HG02840 (cell line): ENCODE measurements around the gene GRM1.
"Not testable (repeated sequence)": the region's sequence is repeated elsewhere in the genome, so short reads cannot be mapped to it uniquely, and the experiment has no call there.

ENCODE experiments used
- ATAC-seq: cut with Tn5 transposase; IDR thresholded peaks from one replicate; pipeline ENCODE4 v1.9.1; 2021; ENCODE audit warnings: mild to moderate bottlenecking, moderate library complexity, moderate number of reproducible peaks; ENCODE audit not compliant: unreplicated experiment, low FRiP score

The GRM1 gene

GRCh38 chr6:146265056-146265455 is 236.2 kb downstream of the GRM1 start:
- ATAC-seq: no peak

DNA sequence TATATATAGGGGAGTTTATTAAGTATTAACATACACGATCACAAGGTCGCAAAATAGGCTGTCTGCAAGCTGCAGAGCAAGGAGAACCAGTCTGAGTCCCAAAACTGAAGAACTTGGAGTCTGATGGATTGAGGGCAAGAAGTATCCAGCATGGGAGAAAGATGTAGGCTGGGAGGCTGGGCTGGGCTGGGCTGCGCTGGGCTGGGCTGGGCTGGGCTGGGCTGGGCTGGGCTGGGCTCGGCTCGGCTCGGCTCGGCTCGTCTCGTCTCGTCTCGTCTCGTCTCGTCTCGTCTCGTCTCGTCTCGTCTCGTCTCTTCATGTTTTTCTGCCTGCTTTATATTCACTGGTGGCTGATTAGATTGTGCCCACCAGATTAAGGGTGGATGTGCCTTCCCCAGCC is 238.6 kb downstream of the GRM1 start:
- ATAC-seq: no peak

DNA sequence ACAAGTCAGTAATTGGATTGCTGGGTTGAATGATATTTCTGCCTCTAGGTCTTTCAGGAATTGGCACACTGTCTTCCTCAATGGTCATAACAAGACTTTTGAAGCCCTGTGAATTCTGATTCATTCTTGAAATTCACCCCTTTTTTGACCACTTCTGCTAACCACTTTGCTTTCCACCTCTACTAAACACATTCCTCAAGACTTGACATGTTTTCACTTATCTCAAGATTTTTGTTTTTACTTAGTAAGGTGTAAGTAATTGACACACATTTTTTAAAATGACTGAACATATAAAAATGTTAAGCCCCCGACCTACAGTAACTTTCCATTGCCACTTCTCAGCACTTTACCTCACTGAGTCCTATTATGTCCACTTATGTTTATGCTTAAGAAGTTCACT is 239.1 kb downstream of the GRM1 start:
- ATAC-seq: no peak

GRCh38 chr6:146269482-146269881 is 240.6 kb downstream of the GRM1 start:
- ATAC-seq: no peak

DNA sequence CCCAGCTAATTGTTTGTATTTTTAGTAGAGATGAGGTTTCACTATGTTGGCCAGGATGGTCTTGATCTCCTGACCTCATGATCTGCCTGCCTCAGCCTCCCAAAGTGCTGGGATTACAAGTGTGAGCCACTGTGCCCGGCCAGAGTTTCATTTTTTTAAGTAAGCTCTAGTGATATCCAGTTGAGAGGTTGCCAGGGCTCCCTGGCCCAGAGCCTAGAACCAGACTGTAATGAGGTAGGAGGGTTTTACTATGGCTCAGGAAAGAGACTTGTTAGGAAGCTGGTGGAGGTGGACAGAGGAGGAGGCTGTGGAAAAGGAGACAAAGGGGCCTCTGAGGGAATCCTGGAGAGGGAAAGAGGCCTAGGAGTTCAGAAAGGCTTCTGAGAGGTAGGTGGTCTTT is 242.3 kb downstream of the GRM1 start:
- not testable (repeated sequence) for ATAC-seq

- no peak for ATAC-seq
Measured at GRCh38 chr6:146273490-146273889, 244.6 kb downstream of the GRM1 start.

GRCh38 chr6:146277142-146277541 is 248.3 kb downstream of the GRM1 start:
- ATAC-seq: no peak

DNA sequence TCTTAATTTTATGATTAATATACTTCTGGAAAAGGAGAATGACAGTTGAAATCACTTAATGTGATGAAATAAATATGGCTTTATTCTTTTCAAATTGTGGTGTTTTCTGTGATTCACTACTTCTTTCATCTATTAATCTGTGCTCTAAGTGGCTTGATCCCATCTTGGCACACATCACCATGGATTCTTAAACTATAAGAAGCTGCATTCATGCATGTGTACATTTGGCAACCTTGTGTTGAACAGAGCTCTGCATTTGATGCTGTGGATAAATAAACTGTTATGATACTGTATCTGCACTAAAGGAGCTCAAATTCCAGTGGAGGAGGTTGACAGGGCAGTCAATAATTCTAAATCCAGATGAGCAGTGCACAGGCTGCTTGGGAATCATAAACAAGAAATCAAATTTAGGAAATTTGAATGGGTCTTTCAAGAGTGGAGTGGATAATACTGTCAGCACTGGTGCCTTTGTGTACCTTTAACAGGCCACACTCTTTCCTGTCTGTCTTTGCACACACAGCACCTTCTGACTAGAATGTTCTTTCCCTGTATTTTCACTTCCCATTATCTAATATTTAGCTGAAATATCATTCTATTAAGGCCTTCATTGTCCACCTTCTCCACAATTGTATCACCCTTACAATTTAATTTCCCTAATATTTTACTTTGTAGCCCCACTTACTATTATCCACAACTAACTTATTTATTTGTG is 252.9 kb downstream of the GRM1 start:
- ATAC-seq: no peak

DNA sequence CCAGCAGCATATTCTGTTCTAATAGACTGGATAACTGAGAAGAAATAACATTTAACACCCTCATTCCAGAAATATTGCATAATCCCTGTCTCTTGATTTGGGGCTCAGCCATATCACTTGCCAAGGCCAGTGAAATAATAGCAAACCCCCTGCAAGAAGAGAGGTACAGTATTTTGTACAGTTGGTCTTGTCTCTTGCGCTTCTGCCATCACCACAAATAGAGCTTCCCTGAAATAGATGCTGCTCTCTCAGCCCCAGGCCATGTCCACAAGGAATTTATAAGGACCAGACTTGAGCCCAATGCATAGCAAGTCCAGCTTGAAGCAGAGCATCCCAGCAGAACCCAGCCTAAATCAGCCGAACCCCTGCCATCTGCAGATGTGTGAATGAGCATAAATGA is 254.0 kb downstream of the GRM1 start:
- ATAC-seq: no peak

- no peak for ATAC-seq
Measured at GRCh38 chr6:146284311-146284710, 255.4 kb downstream of the GRM1 start.

DNA sequence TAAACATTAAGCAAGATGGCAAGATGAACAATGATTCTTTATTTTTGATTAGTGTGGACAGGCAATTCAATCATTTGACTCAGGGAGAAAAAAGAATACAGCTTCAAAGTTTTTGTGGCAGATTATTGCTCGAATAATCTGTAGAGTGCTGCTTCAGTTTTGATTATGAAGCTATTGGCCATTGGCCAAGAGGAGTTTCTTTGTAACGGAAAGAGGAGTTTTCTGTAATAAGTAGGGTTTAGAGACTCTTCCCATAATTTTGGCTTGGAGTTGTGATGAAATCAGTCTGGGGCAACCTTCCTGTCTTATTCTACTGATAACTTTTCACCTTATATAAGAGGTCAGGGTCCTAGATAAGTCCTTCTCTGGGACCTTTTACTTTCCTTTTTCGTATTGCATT is 258.1 kb downstream of the GRM1 start:
- no peak for ATAC-seq

DNA sequence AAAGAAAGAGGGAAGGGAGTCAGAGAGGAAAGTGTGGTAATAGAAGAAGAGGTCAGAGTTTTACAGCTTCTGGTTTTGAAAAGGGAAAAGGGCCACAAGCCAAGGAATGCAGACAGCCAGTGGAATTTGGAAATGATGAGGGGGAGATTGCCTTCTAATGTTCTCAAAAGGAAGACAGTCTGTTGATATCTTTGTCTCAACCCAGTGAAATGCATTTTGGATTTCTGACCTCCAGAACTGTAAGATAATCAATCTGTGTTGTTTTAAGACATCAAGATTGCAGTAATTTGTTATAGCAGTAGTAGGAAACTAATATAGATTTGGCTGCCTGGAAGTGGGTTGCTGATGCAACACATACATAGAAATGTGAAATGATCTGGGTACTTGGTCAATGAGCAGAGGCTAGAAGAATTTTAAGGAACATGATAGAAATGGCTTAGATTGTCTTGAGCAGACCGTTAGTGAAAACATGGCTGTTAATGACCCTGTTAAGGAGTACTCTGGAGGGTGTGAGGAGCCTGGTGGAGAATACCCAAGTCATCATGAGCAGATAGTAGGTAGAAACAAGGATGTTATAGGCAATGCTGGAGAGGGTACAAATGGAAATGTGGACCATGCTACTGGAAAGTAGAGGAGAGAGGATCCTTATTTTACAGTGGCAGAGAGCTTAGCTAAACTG is 259.0 kb downstream of the GRM1 start:
- no peak for ATAC-seq

DNA sequence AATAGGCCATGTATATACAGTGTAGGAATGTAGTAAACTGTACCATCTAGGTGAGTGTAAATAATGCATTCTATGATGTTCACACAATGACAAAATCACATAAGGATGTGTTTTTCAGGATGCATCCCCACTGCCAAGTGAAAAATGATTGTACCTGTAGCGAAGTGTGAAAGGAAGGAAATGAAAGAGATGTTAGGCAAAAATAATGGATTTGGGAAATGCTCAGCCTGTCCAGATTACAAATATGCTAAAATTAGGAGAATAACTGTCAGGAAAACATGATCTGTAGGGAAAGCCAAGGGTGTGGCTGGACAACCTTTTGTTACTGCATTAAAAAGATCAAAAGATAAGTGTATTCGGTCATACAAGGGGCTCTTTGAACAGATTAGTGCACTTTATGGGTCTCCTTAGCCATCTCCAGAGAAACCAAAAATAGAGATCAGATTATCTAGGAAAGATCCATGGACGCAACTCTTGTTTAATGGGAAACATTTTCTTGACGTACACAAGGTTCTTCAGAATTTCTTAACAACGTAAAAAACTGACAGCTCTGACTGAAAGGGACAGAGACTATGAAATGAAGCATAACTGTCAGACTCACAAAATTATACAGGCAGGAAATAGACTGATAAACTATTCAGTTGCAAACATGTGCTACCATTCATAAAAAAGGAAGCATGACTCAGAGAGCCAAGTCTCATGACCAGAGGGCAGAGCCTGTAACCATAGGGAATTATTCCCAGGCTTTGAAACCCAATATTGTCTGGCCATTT is 261.1 kb downstream of the GRM1 start:
- no peak for ATAC-seq

GRCh38 chr6:146290589-146290901 is 261.7 kb downstream of the GRM1 start:
- no peak for ATAC-seq

DNA sequence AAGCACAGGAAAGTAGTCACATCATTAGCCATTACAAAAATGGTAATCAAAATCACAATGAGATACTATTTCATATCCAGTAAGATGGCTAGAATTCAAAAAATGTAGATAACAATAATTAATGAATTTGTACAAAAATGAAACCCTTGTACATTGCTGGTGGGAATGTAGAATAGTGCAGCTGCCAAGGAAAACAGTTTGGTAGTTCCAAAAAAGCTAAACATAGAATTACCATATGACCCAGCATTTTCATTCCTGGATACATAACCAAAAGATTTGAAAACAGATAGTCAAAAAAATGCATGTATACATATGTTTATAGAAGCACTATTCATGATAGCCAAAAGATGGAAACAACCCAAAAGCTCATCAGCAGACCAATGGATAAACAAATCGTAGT is 263.6 kb downstream of the GRM1 start:
- no peak for ATAC-seq

GRCh38 chr6:146295695-146296094 is 266.8 kb downstream of the GRM1 start:
- ATAC-seq: no peak

- no peak for ATAC-seq
Measured at GRCh38 chr6:146297815-146298214, 269.0 kb downstream of the GRM1 start.

DNA sequence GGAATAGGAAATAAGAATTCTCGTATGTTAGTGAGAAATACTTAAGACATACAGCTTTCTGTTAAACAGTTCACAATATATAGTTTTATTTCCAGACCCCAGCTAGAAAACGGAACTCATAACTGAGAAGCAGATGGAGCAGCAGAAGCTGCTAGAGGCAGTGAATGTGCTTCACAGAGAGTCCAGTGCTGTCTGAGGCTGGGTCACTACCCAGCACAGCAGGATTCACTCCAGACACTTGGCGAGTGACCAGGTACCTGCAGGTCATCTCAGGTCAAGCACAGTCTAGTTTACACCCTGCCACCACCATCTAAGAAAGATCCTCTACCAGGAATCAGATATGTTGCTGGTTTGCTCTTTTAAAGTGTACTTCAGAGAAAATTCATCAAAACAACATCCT is 271.7 kb downstream of the GRM1 start:
- no peak for ATAC-seq

GRCh38 chr6:146301764-146302163 is 272.9 kb downstream of the GRM1 start:
- no peak for ATAC-seq

DNA sequence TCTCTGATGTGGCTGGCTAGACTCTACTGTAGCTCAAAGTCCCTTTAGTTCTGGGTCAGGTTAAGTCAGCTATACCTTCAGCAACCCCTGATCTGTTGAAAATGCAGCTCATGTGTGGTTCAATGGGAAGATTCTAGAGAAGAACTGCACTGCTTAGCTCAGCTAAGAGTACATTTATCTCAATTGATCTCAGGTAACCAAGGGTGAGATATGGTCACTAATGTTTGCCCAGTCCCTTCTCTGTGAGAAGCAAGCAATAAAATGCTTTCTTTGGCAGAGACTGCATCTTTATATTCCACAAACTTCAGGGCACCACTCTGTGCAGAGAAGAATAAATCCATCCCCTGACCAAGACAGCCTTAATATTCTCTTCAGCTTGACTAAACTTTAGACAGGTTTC is 274.1 kb downstream of the GRM1 start:
- no peak for ATAC-seq

DNA sequence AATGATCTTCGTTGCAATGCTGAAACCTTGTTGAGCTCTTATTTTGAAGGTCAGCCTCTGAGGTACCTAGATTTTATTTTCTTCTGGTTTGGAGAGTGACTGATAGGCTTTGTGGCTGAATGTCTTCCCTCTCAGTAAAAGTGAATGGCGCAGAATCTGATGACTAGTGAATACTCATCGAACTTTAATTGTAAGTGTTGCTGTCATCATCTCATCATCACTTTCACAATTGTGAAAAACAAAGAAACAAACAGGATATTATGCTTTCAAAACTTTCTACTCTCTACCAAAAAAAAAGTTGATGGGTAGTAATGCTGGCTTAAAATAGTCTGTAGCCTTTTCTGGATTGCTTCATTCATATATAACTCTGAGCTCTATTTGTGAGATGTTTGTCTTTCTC is 275.3 kb downstream of the GRM1 start:
- no peak for ATAC-seq

DNA sequence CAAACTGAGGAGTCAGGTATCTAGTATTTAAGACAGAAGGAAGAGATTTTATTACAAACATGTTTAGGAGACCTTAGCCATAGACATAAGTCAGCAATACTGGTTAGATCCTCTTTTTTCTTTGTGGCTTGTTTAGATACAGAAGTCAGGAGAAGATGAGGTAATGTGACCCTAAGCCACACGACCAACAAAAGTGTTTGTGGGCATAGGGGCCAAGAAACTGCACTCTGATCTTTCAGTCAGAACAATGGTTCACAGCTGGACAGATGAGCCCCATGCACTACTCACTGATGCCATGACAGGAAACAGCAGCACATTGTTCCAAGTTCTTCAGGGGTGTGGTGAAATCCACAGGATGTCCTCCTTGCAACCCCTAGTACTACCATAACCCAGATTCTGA is 276.2 kb downstream of the GRM1 start:
- ATAC-seq: no peak
